Activated naive CD4-positive, alpha-beta T cell treated with anti-CD3 and anti-CD28 coated beads, Interleukin-2, amount 10 ng/mL, durations not matched to agents 7 days and 5 days (primary cell): ENCODE results near the gene PTPRF.

Experiments used
- CTCF ChIA-PET: fragments of 350-600 bp; sonication (Branson Sonifier 250); formaldehyde crosslinking; loops from one replicate; lab custom pipeline; 2021; ENCODE audit warnings: antibody characterized with exemption; lab: Charles Lee
- DNase-seq: peaks from one replicate; pipeline ENCODE4 v3.0.0-alpha.2; 2020
- H3K27ac Mint-ChIP-seq: one replicate; pipeline ENCODE4 v1.8.0; 2021; ENCODE audit warnings: mild to moderate bottlenecking, moderate library complexity, mixed read lengths
- H3K27me3 Mint-ChIP-seq: one replicate; pipeline ENCODE4 v1.8.0; 2021; ENCODE audit warnings: mild to moderate bottlenecking, mixed read lengths
- H3K36me3 Mint-ChIP-seq: one replicate; pipeline ENCODE4 v1.8.0; 2021; ENCODE audit warnings: mixed read lengths
- H3K4me1 Mint-ChIP-seq: one replicate; pipeline ENCODE4 v1.8.0; 2021; ENCODE audit warnings: mixed read lengths
- H3K4me3 Mint-ChIP-seq: one replicate; pipeline ENCODE4 v1.8.0; 2021; ENCODE audit warnings: mild to moderate bottlenecking, moderate library complexity, mixed read lengths
- H3K9me3 Mint-ChIP-seq: one replicate; pipeline ENCODE4 v1.8.0; 2021; ENCODE audit warnings: mixed read lengths

Gene PTPRF

DNA sequence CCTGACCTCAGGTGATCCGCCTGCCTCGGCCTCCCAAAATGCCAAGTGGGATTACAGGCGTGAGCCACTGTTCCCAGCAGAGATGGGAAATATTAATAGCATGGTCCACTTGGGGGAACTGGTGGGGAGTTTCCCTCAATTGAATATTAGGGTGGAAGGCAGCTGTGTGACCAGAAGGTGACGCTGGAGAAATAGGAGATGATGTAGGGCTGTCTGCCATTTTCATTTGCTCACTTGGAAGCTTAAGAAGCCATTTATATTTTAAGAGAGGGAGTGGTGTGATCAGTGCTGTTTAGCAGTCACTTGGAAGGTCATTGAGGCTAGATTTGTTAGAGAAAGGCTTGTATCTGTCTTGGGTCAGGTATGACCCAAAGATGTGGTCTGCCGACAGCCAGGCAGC is 139.2 kb downstream of the PTPRF start:
- H3K36me3 Mint-ChIP-seq: peaks cover 69% of the 10 kb centered on the region
- no peak overlapping the region for H3K27ac Mint-ChIP-seq
- DNase-seq: no peak
- H3K27me3 Mint-ChIP-seq: no peaks in the 10 kb centered on the region
- CTCF ChIA-PET: no interaction called here
- no peaks in the 10 kb centered on the region for H3K4me1 Mint-ChIP-seq
- no peak overlapping the region for H3K4me3 Mint-ChIP-seq
- no peaks in the 10 kb centered on the region for H3K9me3 Mint-ChIP-seq

DNA sequence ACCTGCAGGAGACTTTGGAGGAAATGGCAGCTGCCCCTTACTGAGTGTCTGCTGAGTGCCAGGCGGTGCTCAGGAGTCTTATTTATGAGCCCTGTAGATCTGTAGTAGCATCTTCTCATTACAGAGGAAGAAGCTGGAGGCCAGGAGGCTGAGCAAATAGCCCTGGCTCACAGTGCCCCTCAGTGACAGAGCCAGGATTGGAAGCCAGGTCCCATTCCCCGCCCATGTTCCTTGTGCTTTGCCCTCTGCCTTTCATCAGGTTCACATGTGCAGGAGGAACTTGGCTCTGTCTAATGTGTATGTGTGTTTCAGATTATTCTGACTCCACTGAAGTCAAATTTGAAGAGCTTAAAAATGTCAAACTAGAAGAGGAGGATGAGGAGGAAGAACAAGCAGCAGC is 140.5 kb downstream of the PTPRF start:
- no peak overlapping the region for H3K27ac Mint-ChIP-seq

DNA sequence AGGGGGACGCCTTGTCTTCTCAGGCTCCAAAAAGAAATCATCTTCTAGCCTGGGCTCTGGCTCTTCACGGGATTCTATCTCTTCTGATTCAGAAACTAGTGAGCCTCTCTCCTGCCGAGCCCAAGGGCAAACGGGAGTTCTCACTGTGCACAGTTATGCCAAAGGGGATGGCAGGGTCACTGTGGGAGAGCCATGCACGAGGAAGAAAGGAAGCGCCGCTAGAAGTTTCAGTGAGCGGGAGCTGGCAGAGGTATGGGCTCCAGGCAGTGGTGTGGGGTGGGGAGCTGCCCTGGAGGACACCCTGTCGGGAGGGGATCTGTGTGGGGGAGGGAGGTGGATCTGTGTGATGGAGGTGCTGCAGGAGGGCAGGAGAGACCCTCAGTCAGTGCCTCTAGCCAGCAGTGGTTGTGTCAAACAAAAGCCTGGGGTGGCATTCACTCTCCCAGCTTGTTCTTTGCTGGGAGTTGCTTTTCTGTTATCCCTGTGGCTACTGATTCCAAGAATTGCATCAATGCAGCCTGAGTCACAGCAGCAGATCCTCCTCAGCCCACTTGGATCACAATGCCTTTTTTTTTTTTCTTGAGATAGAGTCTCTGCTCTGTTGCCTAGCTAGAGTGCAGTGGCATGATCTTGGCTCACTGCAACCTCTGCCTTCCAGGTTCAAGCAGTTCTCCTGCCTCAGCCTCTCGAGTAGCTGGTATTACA is 141.1 kb downstream of the PTPRF start:
- Mint-ChIP-seq H3K4me3 (no peak overlapping the region), H3K27me3 (no peaks in the 10 kb centered on the region)

More for the DNA sequence above, 140.5 kb downstream of the PTPRF start:
- CTCF ChIA-PET: no interaction called here
- Mint-ChIP-seq H3K4me3 (no peak overlapping the region), H3K4me1 (no peaks in the 10 kb centered on the region), H3K9me3 (no peaks in the 10 kb centered on the region), H3K36me3 (peaks cover 64% of the 10 kb centered on the region), H3K27me3 (no peaks in the 10 kb centered on the region)
- no peak for DNase-seq

DNA sequence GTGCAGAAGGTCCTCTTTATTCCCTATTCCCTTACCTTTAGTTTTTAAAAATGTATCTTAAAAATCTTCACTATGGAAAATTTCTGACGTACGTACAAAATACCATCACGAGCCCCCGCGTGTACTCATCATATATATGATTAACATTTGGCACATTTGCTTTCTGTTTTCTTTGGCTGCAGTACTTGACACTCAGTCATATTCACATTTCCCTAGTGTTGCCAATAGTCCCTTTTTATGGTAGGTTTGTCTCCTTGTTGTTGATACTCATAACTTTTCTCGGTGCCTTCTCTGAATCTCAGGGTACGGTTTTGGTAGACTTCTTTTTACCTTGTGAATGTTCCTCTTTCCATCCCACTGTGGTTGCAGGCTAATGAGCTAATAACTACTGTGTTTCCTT is 142.6 kb downstream of the PTPRF start:
- Mint-ChIP-seq H3K36me3 (peaks cover 49% of the 10 kb centered on the region), H3K9me3 (no peaks in the 10 kb centered on the region), H3K27ac (no peak overlapping the region), H3K4me3 (no peak overlapping the region), H3K4me1 (no peaks in the 10 kb centered on the region), H3K27me3 (no peaks in the 10 kb centered on the region)
- CTCF ChIA-PET: no interaction called here
- no peak for DNase-seq

More for the DNA sequence above, 141.1 kb downstream of the PTPRF start:
- CTCF ChIA-PET: no interaction called here
- Mint-ChIP-seq H3K9me3 (no peaks in the 10 kb centered on the region), H3K4me1 (no peaks in the 10 kb centered on the region), H3K27ac (no peak overlapping the region), H3K36me3 (peaks cover 58% of the 10 kb centered on the region)
- no peak for DNase-seq
